ENCODE measurements around the gene BICRA. TPM values are rescaled to one million over a fixed set of nuclear protein-coding genes. Genes with fewer than 3 reads are reported as not detected.

BICRA gene
- total RNA-seq, 1 donor from 2014 or later: 5.6 TPM

DNA sequence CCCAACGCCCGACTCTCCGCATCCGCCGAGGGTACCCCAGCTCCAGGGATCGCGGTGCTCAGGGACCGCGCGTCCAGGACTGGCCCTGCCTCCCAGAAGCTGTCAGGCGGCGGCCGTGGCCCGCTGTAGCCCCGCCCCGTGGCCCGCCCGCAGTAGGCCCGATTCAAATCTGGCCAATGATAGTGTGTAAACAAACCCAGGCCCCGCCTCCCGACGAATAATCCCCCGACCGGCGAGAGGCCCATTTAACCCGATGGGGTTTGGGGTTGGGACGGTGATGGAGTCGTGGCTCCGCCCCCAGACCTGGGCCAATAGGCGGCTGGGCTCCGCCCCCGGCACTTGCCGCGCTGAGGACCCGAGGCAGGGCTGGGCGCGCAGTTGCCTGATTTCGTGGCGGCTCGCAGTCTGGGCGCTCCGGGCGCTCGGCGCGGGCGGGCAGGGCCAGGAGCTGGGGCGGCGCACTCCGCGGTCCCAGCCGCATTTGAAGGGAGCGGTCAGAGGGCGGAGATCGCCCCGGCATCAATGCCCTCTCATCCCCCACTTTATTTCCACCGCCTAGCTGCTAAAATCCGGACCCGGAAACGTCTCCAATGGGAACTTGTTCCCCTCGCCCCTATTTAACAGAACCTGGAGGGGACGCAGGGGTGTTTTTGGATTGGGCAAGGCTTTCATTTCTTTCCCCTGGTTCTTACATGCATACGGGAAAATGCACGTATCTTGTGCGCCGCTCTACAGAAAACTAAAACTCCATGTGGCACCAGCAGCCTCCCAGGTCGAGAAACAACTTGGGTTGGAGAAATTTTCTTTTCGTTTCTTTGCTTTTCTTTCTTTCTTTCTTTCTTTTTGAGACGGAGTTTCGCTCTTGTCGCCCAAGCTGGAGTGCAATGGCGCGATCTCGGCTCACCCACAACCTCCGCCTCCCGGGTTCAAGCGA, 8.4 kb upstream of the BICRA start:
- peak; percentile 100 for DNase-seq (ENCODE audit: low read depth)

DNA sequence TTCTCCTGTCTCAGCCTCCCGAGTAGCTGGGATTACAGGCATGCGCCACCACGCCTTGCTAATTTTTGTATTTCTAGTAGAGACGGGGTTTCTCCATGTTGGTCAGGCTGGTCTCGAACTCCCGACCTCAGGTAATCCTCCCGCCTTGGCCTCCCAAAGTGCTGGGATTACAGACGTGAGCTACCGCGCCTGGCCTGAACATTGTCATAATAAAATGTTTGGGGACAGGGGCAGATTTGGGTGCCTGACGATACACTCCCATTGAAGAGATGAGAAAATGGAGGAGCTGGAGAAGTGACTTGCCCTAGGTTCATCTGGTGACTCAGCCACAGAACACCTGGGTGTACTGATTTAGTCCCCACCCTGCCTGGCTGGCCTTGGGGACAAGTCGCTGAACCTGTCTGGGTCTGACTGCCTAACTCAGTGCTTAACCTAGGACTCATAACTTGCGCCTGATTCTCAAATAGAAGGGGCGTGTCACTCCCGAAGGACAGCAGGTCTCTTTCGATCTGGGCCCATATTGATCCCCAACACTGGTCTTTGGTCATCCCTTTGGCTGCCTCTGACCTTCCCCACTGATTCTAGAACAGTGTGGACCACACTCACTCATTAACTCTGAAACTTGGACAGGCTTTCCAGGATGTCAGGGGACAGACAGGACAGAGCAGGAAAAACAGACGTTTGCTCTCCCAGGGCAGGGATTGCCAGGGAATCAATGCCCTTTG, 7.6 kb upstream of the BICRA start:
- DNase-seq (ENCODE audit: low read depth): no peak

DNA sequence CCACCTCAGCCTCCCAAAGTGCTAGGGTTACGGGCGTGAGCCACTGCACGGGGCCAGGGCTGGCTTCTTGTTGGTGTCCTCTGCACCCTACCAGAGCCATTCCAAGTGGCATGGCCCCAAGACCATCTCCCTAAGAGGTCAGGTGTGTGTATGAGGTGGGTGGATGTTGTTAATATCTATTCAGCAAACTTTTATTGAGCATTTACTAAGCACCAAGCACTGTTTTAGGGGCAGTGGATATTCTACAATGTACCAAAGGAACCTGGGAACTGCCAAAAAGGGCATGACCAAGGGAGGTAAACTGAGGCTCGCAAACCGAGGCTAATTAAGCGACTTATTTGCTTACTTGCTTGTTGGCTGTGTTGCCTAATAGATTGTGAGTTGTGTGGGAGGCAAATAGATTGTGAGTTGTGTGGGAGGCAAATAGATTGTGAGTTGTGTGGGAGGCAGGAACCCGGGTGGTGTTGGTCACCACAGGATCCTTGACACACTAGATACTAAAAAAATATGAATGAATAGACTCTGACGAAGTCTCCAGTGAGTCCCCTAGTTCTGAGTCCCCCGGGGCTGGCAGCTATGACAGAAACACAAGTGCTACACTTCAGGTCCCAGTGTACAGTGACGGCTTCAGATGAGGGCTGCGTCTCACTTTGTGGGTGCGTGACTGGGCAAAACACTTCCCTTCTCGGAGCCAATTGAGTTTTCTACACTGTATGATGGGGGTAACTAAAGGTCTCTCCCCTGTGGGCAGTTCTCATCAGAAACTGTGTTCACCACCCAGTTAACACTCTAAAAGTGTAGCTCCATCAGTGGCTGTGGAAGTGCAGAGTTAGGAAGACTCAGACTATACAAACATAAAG, 5.0 kb upstream of the BICRA start:
- DNase-seq (ENCODE audit: low read depth): no peak

DNA sequence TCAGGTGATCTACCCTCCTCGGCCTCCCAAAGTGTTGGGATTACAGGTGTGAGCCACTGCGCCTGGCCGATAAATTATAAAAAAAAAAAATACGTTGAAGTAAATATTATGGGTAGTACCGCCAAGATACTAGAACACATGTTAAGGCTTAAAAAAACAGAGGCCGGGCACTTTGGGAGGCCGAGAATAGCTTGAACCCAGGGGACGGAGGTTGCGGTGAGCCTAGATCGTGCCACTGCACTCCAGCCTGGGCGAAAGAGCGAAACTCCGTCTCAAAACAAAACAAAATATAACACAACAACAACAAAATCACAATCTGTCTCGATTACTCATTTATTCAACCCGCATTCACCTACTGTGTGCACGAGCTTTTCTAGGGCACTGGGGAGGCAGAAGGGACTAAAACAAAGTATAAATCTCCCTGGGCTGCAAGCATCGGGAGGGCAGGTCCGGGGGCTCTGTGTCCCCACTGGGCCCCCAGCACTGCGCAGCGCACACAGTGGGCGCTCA, 1.3 kb upstream of the BICRA start:
- DNase-seq (ENCODE audit: low read depth): no peak

DNA sequence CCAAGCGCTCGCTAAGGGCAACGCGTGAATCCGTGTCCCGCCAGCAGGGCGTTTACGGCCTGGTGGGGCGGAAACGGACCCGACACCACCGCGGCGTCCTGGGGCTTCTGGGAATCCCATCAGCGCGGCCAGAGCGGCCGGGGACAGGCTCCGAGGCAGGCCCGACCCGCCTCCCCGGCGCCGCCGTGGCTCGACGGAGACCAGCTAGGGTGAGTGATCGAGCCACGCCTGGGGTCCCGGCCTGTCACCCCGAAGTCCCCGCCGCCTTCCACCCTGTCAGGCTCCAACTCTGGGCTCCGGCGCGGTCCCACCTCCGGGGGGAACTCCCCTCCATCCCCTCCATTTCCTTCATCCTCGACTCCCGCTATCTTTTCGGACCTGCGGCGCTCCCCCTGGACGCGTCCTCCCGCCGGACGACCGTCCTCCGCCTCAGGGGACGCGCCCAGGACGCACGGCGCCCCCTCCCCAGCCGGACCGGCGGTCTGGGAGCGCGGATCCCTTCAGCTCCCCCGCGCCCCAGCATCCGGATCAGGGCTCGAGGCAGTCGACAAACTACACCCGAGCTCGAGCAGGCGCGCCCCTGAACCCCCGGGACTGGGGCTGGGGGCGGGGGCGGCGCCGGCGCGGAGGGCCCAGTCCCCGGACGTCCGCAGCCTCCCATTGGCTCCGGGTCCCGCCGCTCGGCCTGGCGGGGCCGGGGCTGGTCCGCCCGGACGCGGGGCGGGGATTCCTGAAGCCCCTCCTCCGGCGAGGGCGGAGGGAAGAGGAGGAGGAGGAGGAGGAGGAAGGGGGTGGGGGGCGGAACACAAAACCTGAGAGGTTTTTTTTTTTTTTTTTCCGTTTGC, 638 bp upstream of the BICRA start:
- peak; percentile 96 for DNase-seq (ENCODE audit: low read depth)

DNA sequence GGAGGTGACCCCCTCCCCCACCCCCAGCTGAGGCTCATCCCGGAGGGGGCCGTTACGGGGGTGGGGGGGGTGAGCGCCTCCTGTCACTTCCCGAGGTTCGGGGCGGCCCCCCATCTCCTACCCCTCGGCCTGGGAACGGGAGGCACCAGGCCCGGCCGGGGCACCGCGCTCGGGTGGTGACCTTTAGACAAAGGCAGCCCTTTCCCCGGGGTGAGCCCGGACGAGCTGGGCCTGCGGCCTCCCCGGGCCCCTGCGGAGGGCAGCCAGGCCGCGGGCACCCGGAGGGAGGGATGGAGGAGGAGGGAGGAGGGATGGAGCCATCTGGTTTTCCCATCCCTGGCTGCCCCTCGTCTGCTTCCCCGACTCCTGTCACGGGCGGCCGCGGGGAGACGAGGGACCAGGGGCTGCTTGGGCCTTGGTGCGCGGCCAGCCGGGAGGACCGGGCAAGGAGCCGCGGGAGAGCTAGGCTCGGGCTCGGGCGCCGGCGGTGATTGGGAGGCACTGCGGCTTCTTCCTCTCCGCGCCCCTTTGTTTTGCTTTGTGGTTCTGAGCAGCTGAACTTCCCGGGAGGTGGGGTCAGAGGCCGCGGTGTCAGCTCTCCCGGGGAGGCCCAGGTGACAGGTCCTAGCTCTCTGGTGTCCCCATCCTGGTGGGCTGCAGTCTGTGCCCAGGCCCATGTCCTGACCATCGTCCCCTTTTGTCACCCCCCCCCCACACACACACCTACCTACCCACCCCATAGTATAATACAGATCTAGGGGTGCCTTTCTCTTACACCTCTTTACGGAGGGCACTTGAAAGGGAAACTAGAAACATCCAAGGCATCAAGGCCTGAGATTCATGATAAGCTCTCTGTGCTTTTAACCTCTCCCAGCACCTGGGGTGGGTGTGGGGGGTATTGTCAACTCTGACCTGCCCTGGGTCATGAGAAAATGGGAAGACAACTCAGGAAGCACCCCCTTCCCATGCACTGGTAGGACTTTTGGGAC, 1.3 kb downstream of the BICRA start:
- peak; percentile 69 for DNase-seq (ENCODE audit: low read depth)

DNA sequence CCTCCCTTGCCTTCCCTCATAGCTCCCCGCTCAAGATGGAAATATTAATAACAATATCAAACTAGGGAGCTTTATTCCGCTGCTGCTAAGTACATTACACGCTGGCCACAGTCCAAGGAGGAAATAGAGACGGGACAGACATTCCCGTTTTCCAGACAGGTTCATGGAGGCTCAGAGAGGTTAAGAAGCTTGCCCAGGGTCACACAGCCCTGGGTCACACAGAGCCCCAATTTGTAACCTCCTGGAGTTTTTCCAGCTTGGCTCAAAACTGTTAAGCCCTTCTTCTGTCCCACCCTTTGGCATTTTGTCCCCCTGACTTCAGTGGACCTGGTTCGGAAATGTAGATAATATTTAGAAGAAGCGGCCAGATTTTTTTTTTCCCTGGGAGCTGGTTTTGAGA, 2.0 kb downstream of the BICRA start:
- no peak for DNase-seq (ENCODE audit: low read depth)

DNA sequence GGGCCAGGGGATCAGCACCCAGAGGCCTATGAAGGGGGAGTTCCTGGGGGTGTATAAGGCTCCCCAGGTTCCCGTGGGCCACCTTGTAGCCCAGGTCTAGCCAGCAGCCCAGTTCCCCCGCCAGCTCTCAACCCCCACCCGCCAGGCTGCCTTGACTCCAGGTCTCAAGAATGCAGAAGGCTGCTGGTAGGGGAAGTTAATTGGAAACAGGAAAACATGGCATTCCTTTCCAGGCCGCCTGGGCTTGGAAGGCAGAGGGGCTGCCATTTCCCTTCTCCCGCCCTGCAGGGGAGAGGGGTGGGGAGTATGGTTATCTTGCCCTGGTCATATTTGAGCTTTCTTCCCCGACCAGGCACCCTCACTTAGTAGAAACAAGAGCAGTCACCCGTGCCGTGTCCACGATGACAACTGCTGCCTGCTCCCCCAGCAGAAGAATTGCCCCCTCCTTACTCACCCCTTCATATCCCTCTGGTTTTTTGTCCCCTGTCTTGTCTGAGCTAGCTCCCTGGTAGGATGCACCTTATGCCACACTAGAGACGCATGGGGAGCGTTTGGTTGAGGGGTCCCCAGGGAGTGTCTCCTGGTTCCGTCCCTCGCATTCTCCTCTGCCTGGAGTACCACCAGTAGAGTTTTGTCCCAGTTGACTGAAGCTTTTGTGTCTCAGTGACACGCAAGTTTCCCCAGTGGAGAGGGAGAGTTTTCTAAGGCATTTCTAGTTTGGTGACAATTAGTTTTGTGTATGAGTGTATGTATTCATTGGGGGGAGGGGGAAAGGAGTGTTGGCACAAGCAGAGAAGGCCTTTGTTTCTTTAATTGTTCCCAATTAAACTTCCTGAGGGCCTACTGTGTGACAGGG, 4.5 kb downstream of the BICRA start:
- DNase-seq (ENCODE audit: low read depth): no peak

DNA sequence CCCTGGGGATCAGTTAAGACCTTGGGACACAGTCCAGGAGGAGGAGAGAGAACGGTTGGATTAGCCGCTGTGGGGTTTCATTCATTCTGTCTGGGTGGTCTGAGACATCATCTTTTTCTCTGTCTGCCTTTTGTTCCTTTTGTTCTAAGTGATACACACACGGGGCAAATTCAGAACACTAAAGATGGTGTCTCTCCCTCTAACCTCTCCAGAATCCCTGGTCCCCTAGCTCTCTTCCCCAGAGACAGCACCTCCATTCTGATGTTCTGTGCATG, 5.0 kb downstream of the BICRA start:
- no peak for DNase-seq (ENCODE audit: low read depth)

DNA sequence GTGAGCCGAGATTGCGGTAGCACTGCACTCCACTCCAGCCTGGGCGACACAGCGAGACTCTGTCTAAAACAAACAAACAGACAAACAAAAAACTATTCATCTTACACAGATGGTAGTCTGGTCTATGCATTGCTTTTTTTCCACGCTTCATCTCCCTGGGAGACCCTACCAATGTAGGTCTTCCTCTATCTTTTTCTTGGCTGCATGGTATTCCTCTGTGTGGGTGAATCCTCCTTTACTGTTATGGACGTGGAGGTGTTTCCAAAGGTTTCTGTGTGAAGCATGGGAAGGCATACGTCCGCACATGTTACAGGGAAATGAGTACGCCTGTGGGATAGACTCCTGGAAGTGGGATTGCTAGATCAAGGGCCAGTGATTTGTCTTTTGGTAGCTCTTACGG, 5.6 kb downstream of the BICRA start:
- DNase-seq (ENCODE audit: low read depth): no peak

DNA sequence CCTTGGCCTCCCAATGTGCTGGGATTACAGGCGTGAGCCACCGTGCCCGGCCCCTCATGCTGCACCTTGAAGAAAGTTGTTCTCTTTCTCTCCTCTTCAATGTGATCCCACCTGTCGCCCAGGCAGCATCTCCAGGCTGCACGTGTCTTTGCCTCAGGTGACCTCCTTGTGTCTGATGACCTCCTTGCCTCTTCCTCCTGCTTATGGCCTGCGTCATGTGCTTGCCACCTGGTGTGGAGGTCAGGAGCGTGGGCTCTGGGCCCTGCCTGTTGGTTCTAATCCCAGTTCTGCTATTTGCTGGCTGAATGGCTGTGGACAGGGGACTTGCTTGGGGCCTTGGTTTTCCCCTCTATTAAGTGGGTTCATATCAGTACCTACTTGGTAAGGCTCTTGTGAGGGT, 6.3 kb downstream of the BICRA start:
- DNase-seq (ENCODE audit: low read depth): no peak

DNA sequence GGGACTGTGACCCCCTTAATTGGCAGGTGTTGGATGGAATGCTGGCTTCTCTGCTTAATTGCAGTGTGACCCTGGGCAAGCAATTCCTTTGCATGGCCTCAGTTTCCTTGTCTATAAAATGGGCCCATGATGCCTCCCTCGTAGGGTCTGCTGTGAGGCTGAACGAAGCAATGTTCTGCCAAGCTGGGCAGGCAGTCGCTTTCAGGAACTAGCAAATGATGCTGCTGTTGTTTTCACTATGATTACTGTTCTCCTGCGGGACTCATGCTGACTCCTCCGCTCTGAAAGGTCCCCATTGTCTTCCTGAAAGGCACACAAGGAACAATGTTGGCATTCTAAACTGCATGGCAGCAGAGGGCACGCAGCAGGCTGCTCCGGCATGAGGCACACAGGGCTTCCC, 6.8 kb downstream of the BICRA start:
- DNase-seq (ENCODE audit: low read depth): no peak

DNA sequence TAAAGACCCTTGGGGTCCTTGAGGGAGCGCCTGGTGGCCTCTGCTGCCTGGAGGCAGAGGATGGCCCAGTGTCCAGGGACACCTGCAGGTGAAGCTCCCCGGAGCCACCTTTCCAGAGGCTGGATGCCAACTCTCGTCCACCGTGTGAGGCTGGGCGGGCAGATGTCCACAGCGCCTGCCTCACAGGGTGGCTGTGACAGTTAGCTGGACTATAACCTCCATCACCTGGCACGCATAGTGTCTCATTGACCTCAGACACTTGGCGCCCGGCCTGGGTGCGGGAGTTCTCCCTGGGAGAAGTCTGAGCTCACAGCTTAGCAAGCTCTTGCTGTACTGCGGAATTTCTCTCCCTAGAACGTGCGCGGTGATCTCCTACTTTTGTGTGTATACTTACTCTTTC, 9.8 kb downstream of the BICRA start:
- peak; percentile 62 for DNase-seq (ENCODE audit: low read depth)

DNA sequence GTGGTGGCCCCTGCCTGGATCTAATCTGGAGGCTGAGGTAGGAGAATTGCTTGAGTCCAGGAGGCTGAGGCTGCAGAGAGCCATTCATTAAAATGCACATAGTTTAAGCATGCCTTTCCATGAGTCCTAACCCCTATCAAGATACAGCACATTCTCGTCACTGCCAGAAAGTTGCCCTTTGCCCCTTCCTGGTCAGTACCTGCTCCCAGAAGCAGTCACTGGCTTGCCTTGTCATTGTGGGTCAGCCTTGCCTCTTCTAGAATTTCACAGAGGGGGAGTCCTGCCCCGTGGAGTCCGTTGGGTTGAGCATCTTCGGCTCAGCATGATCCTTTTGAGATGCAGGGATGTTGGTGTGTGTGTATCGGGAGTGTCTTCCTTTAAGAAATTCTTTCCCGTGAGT, 10.8 kb downstream of the BICRA start:
- no peak for DNase-seq (ENCODE audit: low read depth)

DNA sequence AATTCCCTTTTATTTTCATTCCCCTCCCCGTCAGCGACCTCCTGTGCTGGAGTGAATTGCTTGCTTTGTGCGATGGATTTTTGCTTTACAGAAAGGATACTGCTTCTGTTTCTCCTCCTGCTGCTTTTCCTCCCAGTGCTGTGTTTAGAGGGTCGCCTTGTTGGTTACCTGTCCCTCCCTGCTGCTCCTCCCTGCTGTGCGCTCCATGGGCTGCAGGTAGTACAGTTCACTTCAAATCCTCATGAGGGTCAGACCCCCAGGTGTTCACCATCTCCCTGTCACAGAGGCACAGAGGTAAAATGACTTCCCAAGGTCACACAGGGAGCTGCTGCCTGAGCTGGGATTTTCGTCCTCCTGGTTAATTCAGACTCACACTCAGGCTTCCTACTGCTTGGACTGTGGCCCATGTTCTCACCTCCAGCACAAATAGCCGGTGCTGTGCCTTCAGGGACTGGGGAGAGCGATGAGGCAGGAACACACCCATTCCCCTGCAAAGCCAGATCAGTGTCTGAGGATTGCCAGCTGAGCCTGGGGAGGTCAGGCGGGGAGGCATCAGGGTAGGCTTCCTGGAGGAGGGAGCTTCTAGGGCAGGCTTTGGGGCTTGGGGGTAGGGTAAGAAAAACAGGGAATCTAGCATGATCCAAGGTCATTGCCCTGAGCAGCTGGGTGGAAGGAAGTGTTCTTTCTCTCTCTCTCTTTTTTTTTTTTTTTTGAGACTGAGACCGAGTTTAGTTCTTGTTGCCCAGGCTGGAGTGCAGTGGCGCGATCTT, 14.4 kb downstream of the BICRA start:
- DNase-seq (ENCODE audit: low read depth): no peak

DNA sequence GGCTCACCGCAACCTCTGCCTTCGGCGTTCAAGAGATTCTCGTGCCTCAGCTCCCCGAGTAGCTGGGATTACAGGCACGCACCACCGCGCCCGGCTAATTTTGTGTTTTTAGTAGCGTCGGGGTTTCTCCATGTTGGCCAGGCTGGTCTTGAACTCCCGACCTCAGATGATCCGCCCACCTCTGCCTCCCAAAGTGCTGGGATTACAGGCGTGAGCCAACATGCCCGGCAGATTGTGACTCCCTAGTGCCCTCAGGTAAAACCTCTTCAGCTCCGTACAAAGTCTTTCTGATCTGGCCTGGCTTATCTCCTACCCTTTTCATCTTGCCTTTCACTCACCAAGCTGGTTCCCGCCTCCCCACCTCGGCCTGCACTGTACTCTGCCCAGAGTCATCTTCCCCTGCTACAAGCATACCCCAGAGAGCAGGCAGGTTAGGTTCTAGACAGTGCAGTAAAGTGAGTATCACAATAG, 15.0 kb downstream of the BICRA start:
- no peak for DNase-seq (ENCODE audit: low read depth)

DNA sequence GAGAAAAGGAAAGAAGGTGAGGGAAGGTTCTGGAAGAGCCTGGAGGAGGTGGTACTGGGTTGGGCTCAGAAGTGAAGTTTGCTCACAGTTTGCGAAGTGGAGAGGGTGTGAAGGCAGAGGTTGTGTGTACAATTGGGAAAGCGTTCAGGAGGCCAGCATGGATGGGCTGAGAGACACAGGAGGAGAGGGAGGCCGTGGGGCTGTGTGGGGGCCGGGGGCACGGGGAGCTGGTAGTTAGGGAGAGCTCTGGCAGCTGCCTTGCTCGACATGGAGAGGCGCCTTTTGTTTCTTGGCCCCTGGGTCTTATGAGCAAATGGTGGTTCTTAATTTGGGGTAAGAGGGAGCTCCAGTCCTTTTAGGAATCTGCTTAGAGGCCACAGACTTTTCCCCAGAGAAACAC, 16.7 kb downstream of the BICRA start:
- no peak for DNase-seq (ENCODE audit: low read depth)

DNA sequence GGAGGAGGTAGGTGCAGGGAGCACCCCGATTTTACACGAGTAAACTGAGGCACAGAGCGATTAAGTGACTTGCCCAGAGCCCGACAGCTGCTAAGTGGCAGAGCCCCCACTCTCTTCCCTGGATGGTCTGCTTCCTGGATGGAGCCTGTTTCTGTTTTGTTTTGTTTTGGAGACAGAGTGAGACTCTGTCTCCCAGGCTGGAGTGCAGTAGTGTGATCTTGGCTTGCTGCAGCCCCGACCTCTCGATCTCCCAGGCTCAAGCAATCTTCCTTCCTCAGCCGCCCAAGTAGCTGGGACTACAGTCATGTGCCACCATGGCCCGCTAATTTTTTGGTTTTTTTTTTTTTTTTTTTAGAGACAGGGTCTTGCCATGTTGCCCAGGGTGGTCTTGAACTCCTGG, 17.3 kb downstream of the BICRA start:
- DNase-seq (ENCODE audit: low read depth): no peak

All from myocyte (in vitro differentiated cells).